Endothelial cell of umbilical vein (primary cell): Measurements from ENCODE around the gene LAD1. TPM values are rescaled to one million over a fixed set of nuclear protein-coding genes. Genes with fewer than 3 reads are reported as not detected.

Source experiments
- BruUV-seq: library from RNA; stranded (reverse); fragments of 400-500 nt; replicated peaks from 2 replicates; lab custom pipeline; 2021; lab: Mats Ljungman, UMichigan
- CTCF ChIA-PET: fragments of 300-600, 350-600 bp; sonication (Branson Sonifier 250); formaldehyde crosslinking; loops from one replicate; lab custom pipeline; 2021; ENCODE audit warnings: antibody characterized with exemption, inconsistent platforms; lab: Charles Lee
- POLR2A ChIA-PET: fragments of 300-600, 350-600 bp; sonication (Branson Sonifier 250); formaldehyde crosslinking; loops from one replicate; lab custom pipeline; 2021; ENCODE audit warnings: antibody characterized with exemption, inconsistent platforms; lab: Charles Lee
- DNase-seq: peaks from one replicate; pipeline ENCODE4 v3.0.0-alpha.2; 2011; ENCODE audit warnings: low read depth, low spot score
- FAIRE-seq: peaks from 2 replicates; lab custom pipeline; 2011; peaks lifted over from hg19 to GRCh38; lab: Jason Lieb, UNC
- H2AFZ ChIP-seq: 2 replicates; pipeline ENCODE4 v1.6.0; 2012; ENCODE audit warnings: low read depth, low read length, control low read depth, inconsistent platforms
- H3K27ac ChIP-seq: 2 replicates; pipeline ENCODE4 v1.5.1; 2011; ENCODE audit warnings: low read depth, mild to moderate bottlenecking, control low read depth, low read length, moderate library complexity; ENCODE audit not compliant: insufficient read depth
- H3K27me3 ChIP-seq, 2 experiments: 2 replicates each; pipeline versions ENCODE4 v1.6.0 to v1.6.1; 2011; ENCODE audit warnings: low read length in 2 of 2, mixed read lengths in 1 of 2; ENCODE audit not compliant: control insufficient read depth in 2 of 2, insufficient read depth in 2 of 2
- H3K36me3 ChIP-seq, 2 experiments: 2 replicates in 1 of 2; 3 replicates in 1 of 2; pipeline ENCODE4 v1.5.1; 2011; ENCODE audit warnings: low read length in 2 of 2, mild to moderate bottlenecking in 1 of 2, moderate library complexity in 1 of 2; ENCODE audit not compliant: control insufficient read depth in 2 of 2, insufficient read depth in 2 of 2; ENCODE audit errors: extremely low read depth in 1 of 2
- H3K4me1 ChIP-seq: 3 replicates; pipeline ENCODE4 v1.5.1; 2011; ENCODE audit warnings: mild to moderate bottlenecking, low read length; ENCODE audit not compliant: control insufficient read depth, insufficient read depth; ENCODE audit errors: extremely low read depth
- H3K4me2 ChIP-seq: 2 replicates; pipeline ENCODE4 v1.6.1; 2011; ENCODE audit warnings: low read length, control low read depth, mixed read lengths; ENCODE audit not compliant: insufficient read depth
- H3K4me3 ChIP-seq, 3 experiments: fragments of 200-600 bp in 1 of 3; sonication (generic), shearing (Covaris generic) in 1 of 3; replicated peaks in 1 of 3; 2 replicates each; pipeline ENCODE4 v1.5.1; 2011 to 2016; ENCODE audit warnings: control low read depth in 3 of 3, low read length in 3 of 3, mild to moderate bottlenecking in 2 of 3, inconsistent platforms in 1 of 3, low read depth in 1 of 3, moderate library complexity in 1 of 3; ENCODE audit not compliant: insufficient read depth in 1 of 3
- H3K79me2 ChIP-seq: 2 replicates; pipeline ENCODE4 v1.6.0; 2012; ENCODE audit warnings: low read length, inconsistent platforms; ENCODE audit not compliant: control insufficient read depth, insufficient read depth
- H3K9ac ChIP-seq: replicated peaks from 2 replicates; pipeline ENCODE3; 2011; ENCODE audit warnings: low read length, control low read depth; ENCODE audit not compliant: insufficient read depth; ENCODE audit errors: extremely low read depth
- H3K9me1 ChIP-seq: replicated peaks from 3 replicates; pipeline ENCODE4 v1.6.0; 2011; ENCODE audit warnings: mild to moderate bottlenecking, low read length; ENCODE audit not compliant: control insufficient read depth, insufficient read depth; ENCODE audit errors: extremely low read depth
- H3K9me3 ChIP-seq: replicated peaks from 2 replicates; pipeline ENCODE4 v1.5.1; 2012; ENCODE audit warnings: low read length, inconsistent platforms; ENCODE audit not compliant: control insufficient read depth, insufficient read depth
- H4K20me1 ChIP-seq: replicated peaks from 2 replicates; pipeline ENCODE3; 2011; ENCODE audit warnings: mild to moderate bottlenecking, low read length; ENCODE audit not compliant: control insufficient read depth, insufficient read depth; ENCODE audit errors: extremely low read depth
- CTCF ChIP-seq, 2 donors: IDR thresholded peaks; 1 replicate in 1 of 2; 2 replicates in 1 of 2; pipeline ENCODE4 v1.5.1; 2011; ENCODE audit warnings: low read length in 2 of 2, mild to moderate bottlenecking in 2 of 2, moderate library complexity in 2 of 2, control low read depth in 1 of 2, inconsistent platforms in 1 of 2, low read depth in 1 of 2; ENCODE audit not compliant: insufficient read depth in 1 of 2; ENCODE audit errors: extremely low read depth in 1 of 2
- EZH2 ChIP-seq: IDR thresholded peaks from 2 replicates; pipeline ENCODE4 v1.6.1; 2012; ENCODE audit warnings: borderline replicate concordance, low read depth, mild to moderate bottlenecking, moderate library complexity, low read length, inconsistent platforms; ENCODE audit not compliant: severe bottlenecking
- FOS ChIP-seq: IDR thresholded peaks from 2 replicates; pipeline ENCODE4 v1.6.1; 2011; ENCODE audit warnings: mild to moderate bottlenecking, low read length, moderate library complexity, borderline replicate concordance; ENCODE audit not compliant: insufficient read depth
- GATA2 ChIP-seq: IDR thresholded peaks from 2 replicates; pipeline ENCODE4 v1.7.0; 2011; ENCODE audit warnings: low read depth, mild to moderate bottlenecking, moderate library complexity, mixed read lengths, low read length; ENCODE audit not compliant: insufficient read length, insufficient read depth
- JUN ChIP-seq: IDR thresholded peaks from 2 replicates; pipeline ENCODE4 v1.6.1; 2011; ENCODE audit warnings: borderline replicate concordance, low read depth; ENCODE audit not compliant: insufficient read length, insufficient read depth
- MYC ChIP-seq: IDR thresholded peaks from one replicate; pipeline ENCODE4 v1.6.1; 2011; ENCODE audit warnings: mild to moderate bottlenecking, low read depth, low read length
- POLR2A ChIP-seq: IDR thresholded peaks from 2 replicates; pipeline ENCODE4 v1.6.1; 2012; ENCODE audit warnings: low read depth, mild to moderate bottlenecking, control low read depth, low read length
- POLR2AphosphoS5 ChIP-seq: IDR thresholded peaks from 2 replicates; pipeline ENCODE4 v1.6.1; 2012; ENCODE audit warnings: low read depth, mild to moderate bottlenecking, control low read depth, low read length, moderate library complexity; ENCODE audit not compliant: insufficient read depth
- dilution Hi-C: fragments of 300-500 bp; cut with MboI; formaldehyde crosslinking; loops from one replicate; pipeline ENCODE4 v1.15.0; 2019; ENCODE audit warnings: low sequenced_read_pairs; ENCODE audit not compliant: extremely low pct_ligation_motif_present
- intact Hi-C: fragments of 100-400 bp; cut with micrococcal nuclease; formaldehyde crosslinking; loops from one replicate; pipeline ENCODE4 v1.10.0; 2022
- polyA plus RNA-seq, 4 experiments: library from polyadenylated mRNA; depleted of rRNA in 3 of 4; stranded (reverse) in 3 of 4; unstranded in 1 of 4; fragments of >200 nt; gene quantifications; 2 replicates each; pipeline versions ENCODE4 v1.2.1 to v1.2.3, GENCODE V29; 2011 to 2012; ENCODE audit warnings: missing spikeins in 1 of 4
- total RNA-seq: library from RNA; stranded (reverse); gene quantifications from 2 replicates; pipeline ENCODE4 v1.2.3, GENCODE V29; 2021
- TF ChIP-seq, protein P1 (sequence below): IDR thresholded peaks from 2 replicates; pipeline ENCODE4 v1.6.1; 2011; ENCODE audit not compliant: insufficient read depth, insufficient read length

LAD1 gene
- total and polyA plus RNA-seq, 2 donors (not counting 3 experiments of a cell fraction or from before 2014, with no cell fraction given), result not detected

DNA sequence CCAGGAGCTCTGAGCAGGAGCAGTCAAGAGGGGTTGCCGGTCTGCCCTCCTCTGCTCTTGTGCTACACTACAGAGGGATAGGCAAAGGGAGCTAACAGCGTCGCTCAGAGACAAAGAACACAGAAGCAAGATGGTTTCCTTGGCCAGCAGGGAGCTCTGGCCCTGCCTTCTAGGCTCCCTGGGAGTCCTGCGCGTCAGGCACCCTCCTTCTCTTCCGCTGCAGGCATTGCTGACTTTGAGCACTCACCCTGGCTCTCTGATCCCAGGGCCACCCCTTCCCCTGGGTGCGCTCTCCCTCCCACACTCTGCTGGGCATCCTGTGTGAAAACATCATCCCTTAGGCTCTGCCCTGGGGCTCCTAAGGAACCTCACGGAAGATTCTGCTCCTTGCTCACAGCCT, 21.9 kb upstream of the LAD1 start:
- Histone ChIP-seq H3K9me3 (no peaks in the 10 kb centered on the region), H4K20me1 (no peaks in the 10 kb centered on the region), H3K9me1 (no peaks in the 10 kb centered on the region), H3K27me3 (peaks cover 7 to 10% of the 10 kb centered on the region in 2 experiments), H2AFZ (no peak overlapping the region), H3K4me2 (no peak overlapping the region), H3K27ac (no peak overlapping the region), H3K4me1 (no peaks in the 10 kb centered on the region), H3K4me3 (no peak overlapping the region), H3K36me3 (no peaks in the 10 kb centered on the region), H3K9ac (no peak overlapping the region), H3K79me2 (no peaks in the 10 kb centered on the region)
- no peak for TF ChIP-seq POLR2A
- no peak for TF ChIP-seq POLR2AphosphoS5
- no peak for TF ChIP-seq GATA2
- TF ChIP-seq JUN, result no peak
- ChIA-PET CTCF (interaction anchor here (1.2 kb wide), 1 partner anchor 15 kb away, joined by 7 read pairs; no protein-coding TSS in a partner anchor), POLR2A (no interaction called here)
- no TSS peak for BruUV-seq
- FAIRE-seq (no peak), DNase-seq (no peak)
- dilution Hi-C loops (no loop called here), intact Hi-C loops (no loop called here)

DNA sequence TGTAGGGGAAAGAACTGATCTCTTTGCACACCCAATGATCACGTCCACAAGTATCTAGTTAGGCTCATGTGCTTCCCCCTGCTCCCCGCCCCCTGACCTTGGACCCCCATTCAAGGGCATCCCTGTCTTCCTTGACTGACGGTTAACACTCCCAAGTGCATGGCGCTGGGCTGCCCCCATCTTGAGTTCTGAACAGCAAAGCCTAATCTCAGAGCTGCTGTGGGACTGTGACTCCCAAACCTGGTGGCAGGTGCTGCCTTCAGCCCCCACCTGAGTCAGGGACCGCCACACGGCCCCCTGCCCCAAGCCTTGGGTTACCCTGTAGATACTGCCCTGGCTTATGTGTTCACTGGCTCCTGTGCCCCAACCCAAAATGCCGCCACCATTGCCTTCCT, 21.5 kb upstream of the LAD1 start:
- no peak for TF ChIP-seq JUN
- no peak for TF ChIP-seq FOS
- no peak for TF ChIP-seq EZH2
- no peak for TF ChIP-seq POLR2A
- no peak for TF ChIP-seq GATA2
- TF ChIP-seq, protein P1, sequence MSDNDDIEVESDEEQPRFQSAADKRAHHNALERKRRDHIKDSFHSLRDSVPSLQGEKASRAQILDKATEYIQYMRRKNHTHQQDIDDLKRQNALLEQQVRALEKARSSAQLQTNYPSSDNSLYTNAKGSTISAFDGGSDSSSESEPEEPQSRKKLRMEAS, result no peak
- TF ChIP-seq MYC, result no peak
- TF ChIP-seq CTCF (IDR thresholded peaks at IDR 0.05; ENCODE audit: extremely low read depth in 1 of 2, insufficient read depth in 1 of 2, low read depth in 1 of 2, low read length in 2 of 2), result no peak
- no peak for TF ChIP-seq POLR2AphosphoS5
- no peaks in the 10 kb centered on the region for H3K9me1 ChIP-seq
- FAIRE-seq, result no peak
- dilution Hi-C loops (no loop called here), intact Hi-C loops (no loop called here)
- no peaks in the 10 kb centered on the region for H4K20me1 ChIP-seq
- BruUV-seq, result no TSS peak
- CTCF ChIA-PET, result no interaction called here
- DNase-seq, result no peak
- H3K4me3 ChIP-seq, result no peak overlapping the region
- no peaks in the 10 kb centered on the region for H3K4me1 ChIP-seq
- no peak overlapping the region for H2AFZ ChIP-seq
- no peak overlapping the region for H3K9ac ChIP-seq
- POLR2A ChIA-PET, result no interaction called here
- H3K79me2 ChIP-seq, result no peaks in the 10 kb centered on the region
- no peak overlapping the region for H3K4me2 ChIP-seq
- H3K36me3 ChIP-seq, result no peaks in the 10 kb centered on the region
- H3K27me3 ChIP-seq, result peaks cover 7 to 13% of the 10 kb centered on the region in 2 experiments
- no peaks in the 10 kb centered on the region for H3K9me3 ChIP-seq
- H3K27ac ChIP-seq, result no peak overlapping the region
